ENCODE data around the gene POLK. TPM values are rescaled to one million over a fixed set of nuclear protein-coding genes. Genes with fewer than 3 reads are reported as not detected.

The POLK gene
- total and polyA plus RNA-seq, 4 donors: 3.7 to 20.6 (median 9.8) TPM

DNA sequence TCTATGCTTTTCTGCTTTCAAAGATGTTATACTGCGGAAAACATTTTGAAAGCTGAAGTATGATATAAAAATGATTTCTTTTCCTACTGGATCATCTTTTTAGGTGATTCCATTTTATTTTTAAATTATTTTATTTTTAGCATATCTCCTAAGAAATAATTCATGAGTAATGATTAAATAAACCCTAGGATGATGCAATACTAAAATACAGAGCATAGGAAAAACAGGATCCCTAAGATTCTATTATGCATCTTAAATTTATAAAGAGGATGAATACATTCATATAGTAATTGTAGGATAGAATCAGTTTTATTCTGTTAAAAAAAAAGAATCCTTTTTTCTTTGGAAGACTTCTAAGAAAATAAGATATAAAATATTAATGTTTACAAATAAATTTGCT is 10.9 kb downstream of the POLK start:
- TF ChIP-seq RAD21 (IDR thresholded peaks at IDR 0.05) (no peak), FOXA1 (IDR thresholded peaks at IDR 0.05) (no peak), RXRA (IDR thresholded peaks at IDR 0.05) (no peak), GABPA (IDR thresholded peaks at IDR 0.05 in 1 of 2, conservative IDR thresholded peaks at IDR 0.05 in 1 of 2) (no peak), HNF4A (conservative IDR thresholded peaks at IDR 0.05) (no peak), JUND (IDR thresholded peaks at IDR 0.05) (no peak), NR2F2 (IDR thresholded peaks at IDR 0.05) (no peak), YY1 (IDR thresholded peaks at IDR 0.05) (no peak), HNF4G (IDR thresholded peaks at IDR 0.05) (no peak)
- TF ChIP-seq, protein P1, sequence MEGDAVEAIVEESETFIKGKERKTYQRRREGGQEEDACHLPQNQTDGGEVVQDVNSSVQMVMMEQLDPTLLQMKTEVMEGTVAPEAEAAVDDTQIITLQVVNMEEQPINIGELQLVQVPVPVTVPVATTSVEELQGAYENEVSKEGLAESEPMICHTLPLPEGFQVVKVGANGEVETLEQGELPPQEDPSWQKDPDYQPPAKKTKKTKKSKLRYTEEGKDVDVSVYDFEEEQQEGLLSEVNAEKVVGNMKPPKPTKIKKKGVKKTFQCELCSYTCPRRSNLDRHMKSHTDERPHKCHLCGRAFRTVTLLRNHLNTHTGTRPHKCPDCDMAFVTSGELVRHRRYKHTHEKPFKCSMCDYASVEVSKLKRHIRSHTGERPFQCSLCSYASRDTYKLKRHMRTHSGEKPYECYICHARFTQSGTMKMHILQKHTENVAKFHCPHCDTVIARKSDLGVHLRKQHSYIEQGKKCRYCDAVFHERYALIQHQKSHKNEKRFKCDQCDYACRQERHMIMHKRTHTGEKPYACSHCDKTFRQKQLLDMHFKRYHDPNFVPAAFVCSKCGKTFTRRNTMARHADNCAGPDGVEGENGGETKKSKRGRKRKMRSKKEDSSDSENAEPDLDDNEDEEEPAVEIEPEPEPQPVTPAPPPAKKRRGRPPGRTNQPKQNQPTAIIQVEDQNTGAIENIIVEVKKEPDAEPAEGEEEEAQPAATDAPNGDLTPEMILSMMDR (IDR thresholded peaks at IDR 0.05; ENCODE audit: low read depth, low read length, missing input control): no peak
- no peak overlapping the region for H3K4me3 ChIP-seq (ENCODE audit: low read depth in 1 of 3, low read length in 3 of 3)
- no peaks in the 10 kb centered on the region for H3K36me3 ChIP-seq (ENCODE audit: control insufficient read depth in 4 of 4, insufficient read depth in 3 of 4, low read depth in 1 of 4, low read length in 3 of 4)
- H3K27me3 ChIP-seq (ENCODE audit: control insufficient read depth in 4 of 4, insufficient read depth in 4 of 4, low read length in 3 of 4): no peaks in the 10 kb centered on the region
- H3K4me1 ChIP-seq (ENCODE audit: control insufficient read depth in 4 of 4, insufficient read depth in 4 of 4, low read length in 3 of 4): no peaks in the 10 kb centered on the region
- no peak for DNase-seq (ENCODE audit: low spot score)
- no peak overlapping the region for H3K9ac ChIP-seq (ENCODE audit: low read depth in 1 of 2, low read length in 2 of 2)
- H3K27ac ChIP-seq (ENCODE audit: low read depth in 1 of 2, low read length in 2 of 2): no peak overlapping the region
- 95% methylated on average over 1 of the region's 1 CpG for WGBS
- H3K9me3 ChIP-seq (ENCODE audit: control insufficient read depth in 4 of 4, low read length in 3 of 4): no peaks in the 10 kb centered on the region

DNA sequence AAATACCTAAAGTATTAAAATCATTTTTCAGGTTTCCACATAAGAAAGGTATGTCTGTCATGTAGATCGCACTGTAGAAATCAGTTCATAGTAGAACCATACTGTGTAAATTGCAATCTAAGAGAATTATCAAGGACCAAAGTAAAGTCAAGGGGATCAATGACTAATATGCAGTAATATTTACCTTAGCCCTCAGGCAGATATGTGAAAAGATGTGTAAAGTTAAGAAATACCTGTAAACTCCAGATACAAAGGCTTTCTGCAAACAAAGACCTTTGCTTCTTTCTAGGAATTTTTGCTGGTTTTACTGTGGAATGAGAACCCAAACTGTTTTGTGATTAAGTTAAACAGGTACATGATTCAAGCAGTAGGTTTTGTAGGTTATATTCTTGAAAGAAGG is 11.6 kb downstream of the POLK start:
- Histone ChIP-seq H3K27me3 (ENCODE audit: control insufficient read depth in 4 of 4, insufficient read depth in 4 of 4, low read length in 3 of 4) (no peaks in the 10 kb centered on the region), H3K9ac (ENCODE audit: low read depth in 1 of 2, low read length in 2 of 2) (no peak overlapping the region), H3K27ac (ENCODE audit: low read depth in 1 of 2, low read length in 2 of 2) (no peak overlapping the region), H3K9me3 (ENCODE audit: control insufficient read depth in 4 of 4, low read length in 3 of 4) (no peaks in the 10 kb centered on the region), H3K4me3 (ENCODE audit: low read depth in 1 of 3, low read length in 3 of 3) (no peak overlapping the region), H3K36me3 (ENCODE audit: control insufficient read depth in 4 of 4, insufficient read depth in 3 of 4, low read depth in 1 of 4, low read length in 3 of 4) (no peaks in the 10 kb centered on the region), H3K4me1 (ENCODE audit: control insufficient read depth in 4 of 4, insufficient read depth in 4 of 4, low read length in 3 of 4) (no peaks in the 10 kb centered on the region)
- no peak for TF ChIP-seq REST (IDR thresholded peaks at IDR 0.05)
- TF ChIP-seq, protein P2, sequence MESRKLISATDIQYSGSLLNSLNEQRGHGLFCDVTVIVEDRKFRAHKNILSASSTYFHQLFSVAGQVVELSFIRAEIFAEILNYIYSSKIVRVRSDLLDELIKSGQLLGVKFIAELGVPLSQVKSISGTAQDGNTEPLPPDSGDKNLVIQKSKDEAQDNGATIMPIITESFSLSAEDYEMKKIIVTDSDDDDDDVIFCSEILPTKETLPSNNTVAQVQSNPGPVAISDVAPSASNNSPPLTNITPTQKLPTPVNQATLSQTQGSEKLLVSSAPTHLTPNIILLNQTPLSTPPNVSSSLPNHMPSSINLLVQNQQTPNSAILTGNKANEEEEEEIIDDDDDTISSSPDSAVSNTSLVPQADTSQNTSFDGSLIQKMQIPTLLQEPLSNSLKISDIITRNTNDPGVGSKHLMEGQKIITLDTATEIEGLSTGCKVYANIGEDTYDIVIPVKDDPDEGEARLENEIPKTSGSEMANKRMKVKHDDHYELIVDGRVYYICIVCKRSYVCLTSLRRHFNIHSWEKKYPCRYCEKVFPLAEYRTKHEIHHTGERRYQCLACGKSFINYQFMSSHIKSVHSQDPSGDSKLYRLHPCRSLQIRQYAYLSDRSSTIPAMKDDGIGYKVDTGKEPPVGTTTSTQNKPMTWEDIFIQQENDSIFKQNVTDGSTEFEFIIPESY (IDR thresholded peaks at IDR 0.05): no peak
- TF ChIP-seq FOXA1 (IDR thresholded peaks at IDR 0.05): no peak
- TF ChIP-seq YY1 (IDR thresholded peaks at IDR 0.05): no peak
- TF ChIP-seq, protein P3, sequence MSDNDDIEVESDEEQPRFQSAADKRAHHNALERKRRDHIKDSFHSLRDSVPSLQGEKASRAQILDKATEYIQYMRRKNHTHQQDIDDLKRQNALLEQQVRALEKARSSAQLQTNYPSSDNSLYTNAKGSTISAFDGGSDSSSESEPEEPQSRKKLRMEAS (IDR thresholded peaks at IDR 0.05): no peak
- TF ChIP-seq HNF4G (IDR thresholded peaks at IDR 0.05): no peak
- TF ChIP-seq FOXA2 (IDR thresholded peaks at IDR 0.05): no peak
- WGBS: 98% methylated on average over 1 of the region's 1 CpG
- no peak for DNase-seq (ENCODE audit: low spot score)
